Adrenal gland (tissue), 12 donors: Measurements from ENCODE around the gene CNTNAP2. TPM values are rescaled to one million over a fixed set of nuclear protein-coding genes. Genes with fewer than 3 reads are reported as not detected.

Experiments used
- DNase-seq, 7 donors: peaks; one replicate each; pipeline ENCODE4 v3.0.0-alpha.2; 2019 to 2020
- H3K27ac ChIP-seq, 5 donors: fragments of 200-600 bp; sonication (generic) in 4 of 5; 1 replicate in 3 of 5; 2 replicates in 2 of 5; pipeline versions ENCODE4 v1.5.1 to v1.8.0; 2016 to 2020; ENCODE audit warnings: mild to moderate bottlenecking in 1 of 5
- H3K27me3 ChIP-seq: fragments of 200-600 bp; 2 replicates; pipeline ENCODE4 v1.8.0; 2021
- H3K36me3 ChIP-seq, 2 donors: fragments of 200-600 bp; replicated peaks in 1 of 2; 1 replicate in 1 of 2; 2 replicates in 1 of 2; pipeline versions ENCODE4 v1.5.1 to v1.8.0; 2018 to 2022
- H3K4me1 ChIP-seq, 2 donors: fragments of 200-600 bp; replicated peaks in 1 of 2; 1 replicate in 1 of 2; 2 replicates in 1 of 2; pipeline versions ENCODE4 v1.5.1 to v1.8.0; 2018 to 2021
- H3K4me3 ChIP-seq, 4 donors: fragments of 200-600 bp; sonication (generic) in 3 of 4; one replicate each; pipeline ENCODE4 v1.5.1; 2016 to 2018
- H3K9me3 ChIP-seq, 3 donors: fragments of 200-600 bp; sonication (generic) in 1 of 3; replicated peaks in 1 of 3; 1 replicate in 2 of 3; 2 replicates in 1 of 3; pipeline versions ENCODE4 v1.5.1 to v1.8.0; 2016 to 2021
- CTCF ChIP-seq, 6 experiments: fragments of 450-650 bp in 4 of 6; fragments of 200-600 bp in 2 of 6; sonication (generic) in 1 of 6; IDR thresholded peaks; 1 replicate in 5 of 6; 2 replicates in 1 of 6; pipeline versions ENCODE4 v1.5.1 to v1.8.0; 2016 to 2021; ENCODE audit warnings: antibody characterized with exemption in 6 of 6, mild to moderate bottlenecking in 2 of 6, moderate library complexity in 1 of 6
- POLR2A ChIP-seq, 2 donors: fragments of 450-650 bp; IDR thresholded peaks; one replicate each; pipeline ENCODE4 v1.6.1; 2017; ENCODE audit warnings: antibody characterized with exemption in 2 of 2, mild to moderate bottlenecking in 2 of 2, moderate library complexity in 1 of 2
- WGBS, 4 donors: extraction: QIAGEN DNeasy Blood & Tissue Kit in 2 of 4; methylation state at CpG; one replicate each; pipeline versions ENCODE4 v1.1.5 to v1.1.7; 2013 to 2017; 5-methylcytosine and 5-hydroxymethylcytosine counted together
- intact Hi-C, 2 donors: fragments of 100-400 bp; cut with DNase I; formaldehyde crosslinking; loops; one replicate each; pipeline versions ENCODE4 v1.14.1 to v1.15.0; 2022 to 2023
- polyA plus RNA-seq, 3 donors: library from polyadenylated mRNA; stranded (reverse); fragments of 200-250 nt in 2 of 3; fragments of 350-450 nt in 1 of 3; fragmentation: Illumina TruSeq in 1 of 3; extraction: RNeasy Lipid Tissue Mini Kit (QIAGEN cat#74804) in 1 of 3; gene quantifications; one replicate each; pipeline ENCODE4 v1.2.3, GENCODE V29; 2013 to 2014
- total RNA-seq, 9 donors: library from RNA; depleted of rRNA in 4 of 9; stranded (reverse); fragments of >200 nt in 4 of 9; fragments of 120-200 nt in 1 of 9; fragmentation: NEBNext Ultra II Directional in 1 of 9; extraction: Animal tissue kit (Norgen Biotek cat#: 25700) in 1 of 9; gene quantifications; one replicate each; pipeline versions ENCODE4 v1.1.0 to v1.2.4, GENCODE V29; 2013 to 2023
- donor health status: healthy with polysubstance abuse.
- donor health status: Bipolar disorder and iron deficiency.
- donor health status: DM: yes; HTN: yes; CAD: no.
- donor health status: DM: no; HTN: no; CAD: no.
- donor health status: DM: no; HTN: no; CAD: no.
- donor health status: DM: yes; HTN: yes; CAD: no.

The CNTNAP2 gene
- total and polyA plus RNA-seq, 12 donors, result 0.14 to 6.3 (median 1.8) TPM; not detected in 2

- TF ChIP-seq CTCF (IDR thresholded peaks at IDR 0.05) (no peak), POLR2A (IDR thresholded peaks at IDR 0.05) (no peak)
- peaks cover 0 to 5% (median 0%) of the 10 kb centered on the region in 3 donors for H3K9me3 ChIP-seq
- intact Hi-C loops, result no loop called here
- no peaks in the 10 kb centered on the region for H3K36me3 ChIP-seq
- H3K4me3 ChIP-seq, result no peak overlapping the region
- 63 to 71% (median 67%) methylated on average over 1 of the region's 1 CpG for WGBS, 4 donors
- H3K27ac ChIP-seq, result no peak overlapping the region
- H3K4me1 ChIP-seq, result no peaks in the 10 kb centered on the region
- no peaks in the 10 kb centered on the region for H3K27me3 ChIP-seq
- DNase-seq, result no peak
These were observed 145.9 kb downstream of the CNTNAP2 start for GRCh38 chr7:146262527-146262926.

- Histone ChIP-seq H3K27ac (no peak overlapping the region), H3K4me3 (no peak overlapping the region), H3K36me3 (no peaks in the 10 kb centered on the region), H3K9me3 (no peaks in the 10 kb centered on the region), H3K4me1 (no peaks in the 10 kb centered on the region), H3K27me3 (no peaks in the 10 kb centered on the region)
- WGBS, 4 donors, result 78 to 85% (median 80%) methylated on average over 3 of the region's 3 CpGs
- no peak for TF ChIP-seq CTCF (IDR thresholded peaks at IDR 0.05)
- no peak for TF ChIP-seq POLR2A (IDR thresholded peaks at IDR 0.05)
- DNase-seq, result no peak
- intact Hi-C loops, result no loop called here
These were observed 160.3 kb downstream of the CNTNAP2 start for GRCh38 chr7:146276888-146277287.

- H3K27me3 ChIP-seq, result no peaks in the 10 kb centered on the region
- no peak overlapping the region for H3K4me3 ChIP-seq
- no peaks in the 10 kb centered on the region for H3K9me3 ChIP-seq
- DNase-seq, result no peak
- 84 to 95% (median 89%) methylated on average over 1 to 3 of the region's 3 CpGs for WGBS, 4 donors
- no peaks in the 10 kb centered on the region for H3K4me1 ChIP-seq
- intact Hi-C loops, result no loop called here
- TF ChIP-seq CTCF (IDR thresholded peaks at IDR 0.05), result no peak
- no peak for TF ChIP-seq POLR2A (IDR thresholded peaks at IDR 0.05)
- H3K27ac ChIP-seq, result no peak overlapping the region
- no peaks in the 10 kb centered on the region for H3K36me3 ChIP-seq
These were observed 168.8 kb downstream of the CNTNAP2 start for GRCh38 chr7:146285418-146285817.

DNA sequence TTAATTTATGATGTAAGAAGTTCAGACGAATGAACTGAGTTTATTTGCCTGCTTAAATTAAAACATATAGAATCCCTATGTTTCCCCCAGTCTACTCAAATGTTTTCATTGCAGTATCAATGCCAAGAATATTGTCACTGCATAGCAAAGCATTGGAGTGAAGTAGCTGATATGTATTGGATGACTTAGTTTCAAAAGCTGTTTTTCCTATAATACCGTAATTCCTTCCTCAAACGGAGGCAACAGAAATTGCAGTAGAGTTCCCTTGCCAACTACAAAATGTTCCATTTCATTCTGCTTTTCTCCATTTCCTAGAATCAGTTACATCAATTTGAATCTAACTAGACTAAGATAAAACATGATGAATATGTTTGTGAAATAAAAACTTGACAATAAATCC, 174.1 kb downstream of the CNTNAP2 start:
- Histone ChIP-seq H3K27ac (no peak overlapping the region), H3K27me3 (no peaks in the 10 kb centered on the region), H3K9me3 (peaks cover 0 to 8% (median 0%) of the 10 kb centered on the region in 3 donors), H3K4me3 (no peak overlapping the region), H3K36me3 (no peaks in the 10 kb centered on the region), H3K4me1 (no peaks in the 10 kb centered on the region)
- no peak for DNase-seq
- intact Hi-C loops, result no loop called here
- TF ChIP-seq POLR2A (IDR thresholded peaks at IDR 0.05) (no peak), CTCF (IDR thresholded peaks at IDR 0.05) (no peak)
- WGBS, 4 donors, result 73 to 82% (median 78%) methylated on average over 3 of the region's 3 CpGs
